HG03460 (cell line): Measurements from ENCODE around the gene LASP1NB.
"Not testable (repeated sequence)": the region's sequence is repeated elsewhere in the genome, so short reads cannot be mapped to it uniquely, and the experiment has no call there.

Experiments used
- ATAC-seq: cut with Tn5 transposase; IDR thresholded peaks from one replicate; pipeline ENCODE4 v1.9.1; 2021; ENCODE audit not compliant: unreplicated experiment

The LASP1NB gene

GRCh38 chr17:38916771-38917170 lies 8.6 kb upstream of the LASP1NB start:
- no peak for ATAC-seq

- ATAC-seq, result no peak
Measured at GRCh38 chr17:38917259-38917658, 8.2 kb upstream of the LASP1NB start.

DNA sequence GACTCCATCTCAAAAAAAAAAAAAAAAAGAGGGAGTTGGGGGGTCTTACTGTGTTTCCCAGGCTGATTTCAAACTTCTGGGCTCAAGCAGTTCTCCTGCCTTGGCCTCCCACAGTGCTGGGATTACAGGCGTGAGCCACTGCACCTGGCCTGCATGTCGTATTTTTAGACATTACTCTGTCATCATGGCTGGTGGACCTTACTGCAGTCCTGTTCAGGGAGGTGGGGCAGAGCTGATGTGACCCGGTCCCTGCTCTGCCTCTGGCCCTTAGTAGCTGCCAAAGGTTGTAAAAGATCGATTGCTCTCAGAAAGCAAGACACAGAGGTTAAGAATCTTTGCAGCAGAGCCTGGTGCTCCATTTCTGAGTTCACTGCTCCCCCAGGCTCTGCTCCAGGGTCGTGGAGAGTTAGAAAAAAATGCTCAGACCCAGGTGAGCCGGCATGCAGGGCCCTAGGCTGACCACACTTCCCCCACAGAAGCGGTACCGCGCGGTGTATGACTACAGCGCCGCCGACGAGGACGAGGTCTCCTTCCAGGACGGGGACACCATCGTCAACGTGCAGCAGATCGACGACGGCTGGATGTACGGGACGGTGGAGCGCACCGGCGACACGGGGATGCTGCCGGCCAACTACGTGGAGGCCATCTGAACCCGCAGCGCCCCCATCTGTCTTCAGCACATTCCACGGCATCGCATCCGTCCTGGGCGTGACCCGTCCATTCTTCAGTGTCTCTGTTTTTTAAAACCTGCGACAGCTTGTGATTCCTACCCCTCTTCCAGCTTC lies 7.1 kb upstream of the LASP1NB start:
- ATAC-seq, result no peak

- no peak for ATAC-seq
Measured at GRCh38 chr17:38918916-38919315, 6.5 kb upstream of the LASP1NB start.

DNA sequence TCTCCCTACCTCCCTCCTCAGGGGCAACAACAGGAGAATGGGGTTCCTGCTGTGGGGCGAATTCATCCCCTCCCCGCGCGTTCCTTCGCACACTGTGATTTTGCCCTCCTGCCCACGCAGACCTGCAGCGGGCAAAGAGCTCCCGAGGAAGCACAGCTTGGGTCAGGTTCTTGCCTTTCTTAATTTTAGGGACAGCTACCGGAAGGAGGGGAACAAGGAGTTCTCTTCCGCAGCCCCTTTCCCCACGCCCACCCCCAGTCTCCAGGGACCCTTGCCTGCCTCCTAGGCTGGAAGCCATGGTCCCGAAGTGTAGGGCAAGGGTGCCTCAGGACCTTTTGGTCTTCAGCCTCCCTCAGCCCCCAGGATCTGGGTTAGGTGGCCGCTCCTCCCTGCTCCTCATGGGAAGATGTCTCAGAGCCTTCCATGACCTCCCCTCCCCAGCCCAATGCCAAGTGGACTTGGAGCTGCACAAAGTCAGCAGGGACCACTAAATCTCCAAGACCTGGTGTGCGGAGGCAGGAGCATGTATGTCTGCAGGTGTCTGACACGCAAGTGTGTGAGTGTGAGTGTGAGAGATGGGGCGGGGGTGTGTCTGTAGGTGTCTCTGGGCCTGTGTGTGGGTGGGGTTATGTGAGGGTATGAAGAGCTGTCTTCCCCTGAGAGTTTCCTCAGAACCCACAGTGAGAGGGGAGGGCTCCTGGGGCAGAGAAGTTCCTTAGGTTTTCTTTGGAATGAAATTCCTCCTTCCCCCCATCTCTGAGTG lies 5.9 kb upstream of the LASP1NB start:
- ATAC-seq, result no peak

- ATAC-seq, result no peak
Measured at GRCh38 chr17:38920374-38921291, 4.8 kb upstream of the LASP1NB start.

DNA sequence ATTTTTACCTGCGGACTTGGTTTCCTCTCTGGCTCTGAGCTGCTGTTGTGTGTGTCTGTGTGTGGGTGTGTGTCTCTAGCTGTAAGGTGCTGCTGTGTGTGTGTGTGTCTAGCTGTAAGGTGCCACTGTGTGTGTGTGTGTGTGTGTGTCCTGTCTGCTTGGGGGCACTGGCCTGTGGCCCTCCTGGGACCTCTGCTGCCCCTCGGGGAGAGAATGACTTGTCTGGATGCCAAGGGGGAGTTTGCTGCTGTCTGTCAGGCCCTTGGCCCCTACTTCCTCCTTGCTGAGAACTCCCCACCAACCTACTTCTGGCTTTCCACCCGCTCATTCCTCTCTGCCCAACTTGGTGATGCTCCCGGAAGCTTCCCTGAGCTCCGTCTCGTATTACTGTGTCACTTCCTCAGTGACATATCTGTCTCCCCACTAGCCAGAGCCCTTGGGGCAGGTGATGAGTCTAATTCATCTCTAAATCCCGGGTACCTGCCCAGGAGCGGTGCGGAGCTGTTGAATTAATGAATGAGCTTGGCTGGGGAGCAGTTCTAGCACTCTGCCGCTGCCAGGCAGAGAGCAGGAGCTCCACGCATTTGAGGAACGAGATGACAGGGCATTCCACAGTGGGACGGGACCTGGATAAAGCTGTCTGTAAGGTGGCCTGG lies 3.5 kb upstream of the LASP1NB start:
- ATAC-seq, result no peak

DNA sequence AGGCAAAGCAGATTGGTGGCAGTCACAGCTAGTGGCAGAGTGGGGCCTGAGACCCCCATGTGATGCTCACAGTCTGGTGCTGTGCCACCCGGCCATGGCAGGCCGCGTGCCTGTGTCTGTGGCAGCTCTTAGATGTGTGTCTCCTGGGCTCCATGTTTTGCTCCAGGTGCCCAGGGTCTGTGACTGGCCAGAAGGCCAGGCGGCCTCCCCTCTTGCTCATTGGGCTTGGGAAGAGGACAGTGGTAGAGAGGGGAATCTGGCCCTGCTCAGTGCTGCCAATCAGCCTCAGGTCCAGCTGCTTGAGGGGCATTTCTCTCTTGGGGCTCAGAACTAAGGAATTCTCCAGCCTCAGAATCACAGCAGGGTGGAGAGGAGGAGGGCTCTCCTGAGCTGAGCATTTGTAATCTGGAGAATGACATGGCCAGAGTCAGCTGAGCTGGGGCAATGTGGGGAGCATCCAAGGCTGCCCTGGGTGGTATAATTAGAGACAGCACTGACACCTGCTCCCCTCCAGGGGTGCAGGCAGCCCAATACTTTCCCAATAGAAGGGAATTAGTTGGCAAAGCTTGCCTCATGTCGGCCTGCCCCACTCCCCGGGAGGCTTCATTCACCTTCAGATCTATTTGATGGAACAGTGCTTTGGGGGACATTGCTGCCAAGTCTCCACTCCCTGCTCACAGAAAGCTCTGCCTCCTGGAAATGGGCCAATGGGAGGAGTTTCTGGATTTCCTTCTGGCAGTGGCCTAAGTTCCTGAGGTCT lies 2.7 kb upstream of the LASP1NB start:
- no peak for ATAC-seq

- no peak for ATAC-seq
Measured at GRCh38 chr17:38926293-38927070, 1.1 kb downstream of the LASP1NB start.

GRCh38 chr17:38930782-38931181 lies 5.4 kb downstream of the LASP1NB start:
- not testable (repeated sequence) for ATAC-seq

DNA sequence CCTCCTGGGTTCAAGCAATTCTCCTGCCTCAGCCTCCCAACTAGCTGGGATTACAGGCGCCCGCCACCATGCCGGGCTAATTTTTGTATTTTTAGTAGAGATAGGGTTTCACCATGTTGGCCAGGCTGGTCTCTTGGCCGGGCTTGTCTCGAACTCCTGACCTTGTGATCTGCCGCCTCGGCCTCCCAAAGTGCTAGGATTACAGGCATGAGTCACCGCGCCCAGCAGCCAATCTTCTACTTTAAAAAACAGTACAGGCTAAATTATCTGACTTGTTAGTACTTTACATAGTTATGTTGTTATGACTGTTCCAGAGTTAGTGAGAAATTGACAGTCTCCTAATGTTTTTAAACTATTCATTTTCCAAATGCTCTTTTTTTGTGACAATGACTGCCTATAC lies 8.5 kb downstream of the LASP1NB start:
- ATAC-seq, result not testable (repeated sequence)

GRCh38 chr17:38939987-38940386 lies 14.6 kb downstream of the LASP1NB start:
- no peak for ATAC-seq

GRCh38 chr17:38940404-38940803 lies 15.0 kb downstream of the LASP1NB start:
- ATAC-seq, result no peak

GRCh38 chr17:38942696-38943334 lies 17.4 kb downstream of the LASP1NB start:
- no peak for ATAC-seq

DNA sequence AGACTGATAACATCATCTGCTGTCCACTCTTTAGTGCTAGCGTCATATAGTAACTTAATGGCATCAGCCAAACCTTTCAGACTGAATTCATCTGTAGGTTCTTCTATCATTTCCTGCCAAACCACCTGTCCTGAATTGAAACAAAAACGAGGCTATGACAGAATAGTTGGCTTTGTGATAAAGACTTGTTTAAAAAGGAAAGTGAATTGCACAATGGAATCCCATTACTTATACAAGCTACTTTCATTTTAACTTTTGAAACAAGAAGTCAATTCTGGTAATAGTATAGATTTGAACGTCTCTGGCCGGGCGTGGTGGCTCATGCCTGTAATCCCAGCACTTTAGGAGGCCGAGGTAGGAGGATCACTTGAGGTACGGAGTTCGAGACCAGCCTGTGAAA lies 18.2 kb downstream of the LASP1NB start:
- no peak for ATAC-seq

DNA sequence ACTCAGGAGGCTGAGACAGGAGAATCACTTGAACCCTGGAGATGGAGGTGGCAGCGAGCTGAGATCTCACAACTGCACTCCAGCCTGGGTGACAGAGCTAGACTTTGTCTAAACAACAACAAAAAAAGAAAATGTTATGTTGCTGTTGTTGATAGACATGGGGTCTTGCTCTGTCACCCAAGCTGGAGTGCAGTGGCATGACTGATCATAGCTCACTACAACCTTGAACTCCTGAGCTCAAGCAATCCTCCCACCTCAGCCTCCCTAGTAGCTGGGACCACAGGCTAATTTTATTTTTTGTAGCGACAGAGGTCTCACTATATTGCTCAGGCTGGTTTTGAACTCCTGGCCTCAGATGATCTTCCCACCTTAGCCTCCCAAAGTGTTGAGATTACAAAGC lies 21.8 kb downstream of the LASP1NB start:
- no peak for ATAC-seq

DNA sequence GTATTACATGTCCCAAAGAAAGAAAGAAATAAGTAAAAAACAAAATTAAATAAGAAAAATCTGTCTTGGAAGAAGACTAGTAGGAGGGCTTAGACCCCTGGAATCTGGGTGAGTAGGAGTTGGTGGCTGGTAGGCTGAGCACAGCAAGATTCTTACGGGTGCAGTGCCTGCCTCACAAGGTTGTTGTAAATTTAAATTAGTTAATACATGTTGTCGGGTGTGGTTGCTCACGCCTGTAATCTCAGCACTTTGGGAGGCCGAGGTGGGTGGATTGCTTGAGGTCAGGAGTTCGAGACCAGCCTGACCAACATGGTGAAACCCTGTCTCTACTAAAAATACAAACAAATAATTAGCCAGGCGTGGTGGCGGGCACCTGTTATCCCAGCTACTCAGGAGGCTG lies 28.4 kb downstream of the LASP1NB start:
- ATAC-seq, result not testable (repeated sequence)

- ATAC-seq, result no peak
Measured at GRCh38 chr17:38958326-38958725, 32.9 kb downstream of the LASP1NB start.

DNA sequence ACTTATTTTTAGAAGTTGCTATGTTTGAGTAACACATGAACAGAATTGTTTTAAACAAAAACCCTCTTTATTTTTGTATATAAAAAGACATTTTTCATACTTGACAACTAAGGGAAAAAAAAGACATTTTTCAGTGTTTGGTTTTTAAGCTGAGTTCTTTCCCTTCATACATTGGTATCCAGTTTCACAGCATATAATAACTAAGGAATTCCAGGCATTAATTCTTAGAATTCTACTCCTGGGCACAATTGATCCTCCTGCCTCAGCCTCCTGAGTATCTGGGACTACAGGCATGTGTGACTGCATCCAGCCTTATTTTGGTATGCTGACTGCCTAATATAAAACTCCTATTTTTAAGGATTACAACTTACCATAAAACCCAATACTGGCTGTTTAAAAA lies 33.3 kb downstream of the LASP1NB start:
- no peak for ATAC-seq
